ENCODE results near the gene SLC39A5. TPM values are rescaled to one million over a fixed set of nuclear protein-coding genes. Genes with fewer than 3 reads are reported as not detected.

SLC39A5 gene
- not detected in 2 replicates for total RNA-seq

GRCh38 chr12:56229916-56230431 lies at the start of gene SLC39A5:
Gene SLC39A5 (plus strand): TSS chr12:56230051. CDS start chr12:56231275, 1,224 bp downstream.
- DNase-seq (ENCODE audit: low read depth): no peak
- TF ChIP-seq CTCF (IDR thresholded peaks at IDR 0.05; ENCODE audit: insufficient read depth, low read depth, low read length): no peak
- H3K4me3 ChIP-seq (ENCODE audit: low read depth, low read length): no peak within 1 kb of the TSS

GRCh38 chr12:56186957-56187356 lies 42.9 kb upstream of the SLC39A5 start:
- no peak for TF ChIP-seq CTCF (IDR thresholded peaks at IDR 0.05; ENCODE audit: insufficient read depth, low read depth, low read length)
- H3K4me3 ChIP-seq (ENCODE audit: low read depth, low read length): no peak overlapping the region
- DNase-seq (ENCODE audit: low read depth): no peak

- peak overlapping the region; percentile 83 for H3K4me3 ChIP-seq (ENCODE audit: low read depth, low read length)
- TF ChIP-seq CTCF (IDR thresholded peaks at IDR 0.05; ENCODE audit: insufficient read depth, low read depth, low read length): no peak
- no peak for DNase-seq (ENCODE audit: low read depth)
Measured at GRCh38 chr12:56188131-56188777, 41.6 kb upstream of the SLC39A5 start.

GRCh38 chr12:56188778-56189098 lies 41.1 kb upstream of the SLC39A5 start:
- peak overlapping the region; percentile 83 for H3K4me3 ChIP-seq (ENCODE audit: low read depth, low read length)
- no peak for DNase-seq (ENCODE audit: low read depth)
- no peak for TF ChIP-seq CTCF (IDR thresholded peaks at IDR 0.05; ENCODE audit: insufficient read depth, low read depth, low read length)

- DNase-seq (ENCODE audit: low read depth): peak; percentile 88
- TF ChIP-seq CTCF (IDR thresholded peaks at IDR 0.05; ENCODE audit: insufficient read depth, low read depth, low read length): peak; percentile 60
- peak within 1 kb of the TSS; percentile 87 for H3K4me3 ChIP-seq (ENCODE audit: low read depth, low read length)
Measured at GRCh38 chr12:56189099-56189917, 40.5 kb upstream of the SLC39A5 start, which contains the start of gene SMARCC2. Gene SMARCC2 (minus strand): TSS chr12:56189483. CDS start chr12:56189461, 22 bp downstream.

- DNase-seq (ENCODE audit: low read depth): peak; percentile 82
- peak overlapping the region; percentile 87 for H3K4me3 ChIP-seq (ENCODE audit: low read depth, low read length)
- no peak for TF ChIP-seq CTCF (IDR thresholded peaks at IDR 0.05; ENCODE audit: insufficient read depth, low read depth, low read length)
Measured at GRCh38 chr12:56189918-56190694, 39.7 kb upstream of the SLC39A5 start.
